OCI-LY1 (cell line): ENCODE measurements around the gene ADAMTS17.
"Not testable (repeated sequence)": the region's sequence is repeated elsewhere in the genome, so short reads cannot be mapped to it uniquely, and the experiment has no call there.

Experiments
- H2AFZ ChIP-seq: fragments of 200-600 bp; sonication (generic), shearing (Covaris generic); 2 replicates; pipeline ENCODE4 v1.6.0; 2014; ENCODE audit warnings: antibody characterized with exemption, mild to moderate bottlenecking, low read length
- H3F3A ChIP-seq: fragments of 200-600 bp; sonication (generic), shearing (Covaris generic); 2 replicates; pipeline ENCODE4 v1.6.0; 2014; ENCODE audit warnings: mild to moderate bottlenecking, antibody characterized with exemption, low read length, moderate library complexity; ENCODE audit not compliant: insufficient read depth
- H3K27ac ChIP-seq: fragments of 200-600 bp; sonication (generic); 2 replicates; pipeline ENCODE4 v1.5.1; 2014; ENCODE audit warnings: low read length, mixed run types, mild to moderate bottlenecking, low read depth; ENCODE audit not compliant: poor library complexity, severe bottlenecking
- H3K27me3 ChIP-seq: fragments of 200-600 bp; sonication (generic); 2 replicates; pipeline ENCODE4 v1.6.0; 2014; ENCODE audit warnings: antibody characterized with exemption, mild to moderate bottlenecking, low read length, moderate library complexity; ENCODE audit not compliant: insufficient read depth
- H3K36me3 ChIP-seq: fragments of 200-600 bp; sonication (generic); 2 replicates; pipeline ENCODE4 v1.6.1; 2014; ENCODE audit warnings: mild to moderate bottlenecking, antibody characterized with exemption, low read length, moderate library complexity, mixed read lengths; ENCODE audit not compliant: insufficient read depth
- H3K4me1 ChIP-seq: fragments of 200-600 bp; sonication (generic); 2 replicates; pipeline ENCODE4 v1.5.1; 2014; ENCODE audit warnings: mild to moderate bottlenecking, low read length, moderate library complexity; ENCODE audit not compliant: insufficient read depth, severe bottlenecking
- H3K4me2 ChIP-seq: fragments of 200-600 bp; sonication (generic), shearing (Covaris generic); 2 replicates; pipeline ENCODE4 v1.6.1; 2014; ENCODE audit warnings: low read length
- H3K4me3 ChIP-seq: fragments of 200-600 bp; sonication (generic); 2 replicates; pipeline ENCODE4 v1.5.1; 2014; ENCODE audit warnings: low read length, low read depth, mild to moderate bottlenecking, mixed read lengths; ENCODE audit not compliant: poor library complexity, severe bottlenecking
- H3K79me2 ChIP-seq: fragments of 200-600 bp; shearing (Covaris generic); 2 replicates; pipeline ENCODE4 v1.6.1; 2016; ENCODE audit warnings: mixed run types, low read length, mixed read lengths; ENCODE audit not compliant: insufficient read depth
- H3K9ac ChIP-seq: fragments of 200-600 bp; sonication (generic), shearing (Covaris generic); 2 replicates; pipeline ENCODE4 v1.6.1; 2014; ENCODE audit warnings: mild to moderate bottlenecking, low read length, mixed read lengths
- H3K9me2 ChIP-seq: fragments of 200-600 bp; sonication (generic), shearing (Covaris generic); 2 replicates; pipeline ENCODE4 v1.6.1; 2014; ENCODE audit warnings: low read depth, mild to moderate bottlenecking, low read length, mixed read lengths
- H3K9me3 ChIP-seq: fragments of 200-600 bp; shearing (Covaris generic); 2 replicates; pipeline ENCODE4 v1.6.1; 2014; ENCODE audit warnings: low read length, mixed read lengths
- H4K20me1 ChIP-seq: fragments of 200-600 bp; sonication (generic), shearing (Covaris generic); 2 replicates; pipeline ENCODE4 v1.6.0; 2016; ENCODE audit warnings: mild to moderate bottlenecking, low read length; ENCODE audit not compliant: insufficient read depth
- EZH2 ChIP-seq: fragments of 200-600 bp; sonication (generic), shearing (Covaris generic); IDR thresholded peaks from 2 replicates; pipeline ENCODE4 v1.8.0; 2017; ENCODE audit warnings: borderline replicate concordance, mixed run types, mild to moderate bottlenecking, antibody characterized with exemption, low read length, moderate library complexity, mixed read lengths
- TF ChIP-seq, protein P1 (sequence below): fragments of 200-600 bp; sonication (generic), shearing (Covaris generic); IDR thresholded peaks from 2 replicates; pipeline ENCODE4 v1.5.1; 2017; ENCODE audit warnings: mild to moderate bottlenecking, antibody characterized with exemption, low read length, moderate library complexity, mixed read lengths

The ADAMTS17 gene

DNA sequence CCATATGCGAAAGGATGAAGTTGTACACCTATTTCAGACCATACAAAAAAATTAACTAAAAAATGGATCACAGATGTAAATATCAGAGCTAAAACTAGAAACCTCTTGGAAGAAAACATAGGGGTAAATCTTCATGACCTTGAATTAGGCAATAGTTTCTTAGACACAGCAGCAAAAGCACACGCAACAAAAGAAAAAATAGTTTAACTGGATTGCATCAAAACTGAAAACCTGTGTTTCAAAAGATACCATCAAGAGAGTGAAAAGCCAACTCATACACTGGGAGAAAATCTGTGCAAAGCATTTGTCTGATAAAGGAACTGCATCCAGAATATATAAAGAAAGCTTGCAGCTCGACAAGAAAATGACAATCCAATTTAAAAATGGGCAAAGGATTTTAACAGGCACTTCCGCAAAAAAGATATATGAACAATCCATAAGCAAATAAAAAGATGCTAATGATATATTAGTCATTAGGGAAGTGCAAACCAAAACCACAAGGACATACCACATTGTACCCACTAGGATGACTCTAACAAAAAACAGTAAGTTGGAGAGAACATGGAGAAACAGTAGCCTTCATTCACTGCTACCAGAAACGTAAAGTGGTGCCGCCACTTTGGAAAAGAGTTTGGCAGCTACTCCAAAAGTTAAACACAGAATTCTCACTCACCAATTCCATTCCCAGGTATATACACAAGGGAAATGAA, 263.1 kb downstream of the ADAMTS17 start:
- no peak overlapping the region for H3K9ac ChIP-seq
- TF ChIP-seq EZH2 = no peak
- TF ChIP-seq, protein P1, sequence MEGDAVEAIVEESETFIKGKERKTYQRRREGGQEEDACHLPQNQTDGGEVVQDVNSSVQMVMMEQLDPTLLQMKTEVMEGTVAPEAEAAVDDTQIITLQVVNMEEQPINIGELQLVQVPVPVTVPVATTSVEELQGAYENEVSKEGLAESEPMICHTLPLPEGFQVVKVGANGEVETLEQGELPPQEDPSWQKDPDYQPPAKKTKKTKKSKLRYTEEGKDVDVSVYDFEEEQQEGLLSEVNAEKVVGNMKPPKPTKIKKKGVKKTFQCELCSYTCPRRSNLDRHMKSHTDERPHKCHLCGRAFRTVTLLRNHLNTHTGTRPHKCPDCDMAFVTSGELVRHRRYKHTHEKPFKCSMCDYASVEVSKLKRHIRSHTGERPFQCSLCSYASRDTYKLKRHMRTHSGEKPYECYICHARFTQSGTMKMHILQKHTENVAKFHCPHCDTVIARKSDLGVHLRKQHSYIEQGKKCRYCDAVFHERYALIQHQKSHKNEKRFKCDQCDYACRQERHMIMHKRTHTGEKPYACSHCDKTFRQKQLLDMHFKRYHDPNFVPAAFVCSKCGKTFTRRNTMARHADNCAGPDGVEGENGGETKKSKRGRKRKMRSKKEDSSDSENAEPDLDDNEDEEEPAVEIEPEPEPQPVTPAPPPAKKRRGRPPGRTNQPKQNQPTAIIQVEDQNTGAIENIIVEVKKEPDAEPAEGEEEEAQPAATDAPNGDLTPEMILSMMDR = no peak
- H3K4me1 ChIP-seq = no peaks in the 10 kb centered on the region
- no peaks in the 10 kb centered on the region for H4K20me1 ChIP-seq
- H3K9me2 ChIP-seq = no peaks in the 10 kb centered on the region
- no peak overlapping the region for H3K4me3 ChIP-seq
- no peak overlapping the region for H3K27ac ChIP-seq
- H3F3A ChIP-seq = no peaks in the 10 kb centered on the region
- no peak overlapping the region for H2AFZ ChIP-seq
- H3K79me2 ChIP-seq = no peaks in the 10 kb centered on the region
- H3K36me3 ChIP-seq = no peaks in the 10 kb centered on the region
- H3K4me2 ChIP-seq = no peak overlapping the region
- H3K27me3 ChIP-seq = no peaks in the 10 kb centered on the region
- H3K9me3 ChIP-seq = no peaks in the 10 kb centered on the region

GRCh38 chr15:100075229-100075628, 266.5 kb downstream of the ADAMTS17 start:
- H3K4me3 ChIP-seq = no peak overlapping the region
- H2AFZ ChIP-seq = no peak overlapping the region
- H3K79me2 ChIP-seq = no peaks in the 10 kb centered on the region
- no peak overlapping the region for H3K27ac ChIP-seq
- H3K4me1 ChIP-seq = no peaks in the 10 kb centered on the region
- no peaks in the 10 kb centered on the region for H3K9me3 ChIP-seq
- H3F3A ChIP-seq = no peaks in the 10 kb centered on the region
- no peak for TF ChIP-seq EZH2
- TF ChIP-seq, protein P1 = no peak
- H3K4me2 ChIP-seq = no peak overlapping the region
- H4K20me1 ChIP-seq = no peaks in the 10 kb centered on the region
- H3K9me2 ChIP-seq = no peaks in the 10 kb centered on the region
- H3K27me3 ChIP-seq = no peaks in the 10 kb centered on the region
- H3K9ac ChIP-seq = no peak overlapping the region
- no peaks in the 10 kb centered on the region for H3K36me3 ChIP-seq

DNA sequence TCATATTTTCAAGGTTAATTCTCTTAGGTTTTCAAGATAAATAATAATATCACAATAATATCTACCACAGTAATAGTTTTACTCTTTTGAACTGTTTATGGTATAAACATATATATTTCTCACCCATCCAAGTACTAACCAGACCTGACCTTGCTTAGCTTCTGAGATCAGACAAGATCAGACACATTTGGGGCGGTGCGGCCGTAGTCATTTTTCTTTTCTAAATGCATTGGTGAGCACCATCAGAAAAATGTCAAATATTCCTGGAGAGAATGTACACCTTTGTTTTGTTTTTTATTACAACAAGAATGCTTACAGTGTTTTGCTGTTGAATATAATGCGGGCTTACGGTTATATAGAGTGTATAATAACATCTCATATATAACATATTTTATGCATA, 267.8 kb downstream of the ADAMTS17 start:
- Histone ChIP-seq H3K36me3 (no peaks in the 10 kb centered on the region), H3K27me3 (no peaks in the 10 kb centered on the region), H2AFZ (no peak overlapping the region), H3K9me2 (no peaks in the 10 kb centered on the region), H3K9me3 (no peaks in the 10 kb centered on the region), H3K79me2 (no peaks in the 10 kb centered on the region), H4K20me1 (no peaks in the 10 kb centered on the region), H3K9ac (no peak overlapping the region), H3K4me2 (no peak overlapping the region), H3F3A (no peaks in the 10 kb centered on the region), H3K4me3 (no peak overlapping the region), H3K4me1 (no peaks in the 10 kb centered on the region), H3K27ac (no peak overlapping the region)
- no peak for TF ChIP-seq EZH2
- TF ChIP-seq, protein P1 = no peak

DNA sequence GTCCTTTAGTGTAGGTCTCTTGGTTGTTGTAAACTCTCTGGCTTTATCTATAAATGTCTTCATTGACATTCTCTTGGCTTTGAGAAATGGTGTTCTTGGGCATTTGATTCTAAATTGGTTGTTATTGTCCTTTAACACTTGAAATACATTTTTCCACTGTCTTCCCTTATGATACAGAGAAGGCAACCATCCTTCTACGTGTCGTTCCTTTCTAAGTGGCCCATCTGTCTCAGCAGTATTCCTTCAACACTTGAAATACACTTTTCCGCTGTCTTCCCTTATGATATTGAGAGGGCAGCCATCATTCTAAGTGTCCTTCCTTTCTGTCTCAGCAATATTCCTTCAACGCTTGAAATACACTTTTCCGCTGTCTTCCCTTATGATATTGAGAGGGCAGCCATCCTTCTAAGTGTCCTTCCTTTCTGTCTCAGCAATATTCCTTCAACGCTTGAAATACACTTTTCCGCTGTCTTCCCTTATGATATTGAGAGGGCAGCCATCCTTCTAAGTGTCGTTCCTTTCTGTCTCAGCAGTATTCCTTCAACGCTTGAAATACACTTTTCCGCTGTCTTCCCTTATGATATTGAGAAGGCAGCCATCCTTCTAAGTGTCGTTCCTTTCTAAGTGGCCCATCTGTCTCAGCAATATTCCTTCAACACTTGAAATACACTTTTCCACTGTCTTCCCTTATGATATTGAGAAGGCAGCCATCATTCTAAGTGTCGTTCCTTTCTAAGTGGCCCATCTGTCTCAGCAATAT, 275.1 kb downstream of the ADAMTS17 start:
- not testable (repeated sequence) for H3K4me1 ChIP-seq, H4K20me1 ChIP-seq, H3K79me2 ChIP-seq, H3K27ac ChIP-seq, H3K4me3 ChIP-seq, H2AFZ ChIP-seq, H3F3A ChIP-seq, H3K27me3 ChIP-seq, H3K9me2 ChIP-seq, H3K4me2 ChIP-seq, H3K9me3 ChIP-seq, H3K9ac ChIP-seq, H3K36me3 ChIP-seq
